K562 (cell line): ENCODE results near the gene STS. TPM values are rescaled to one million over a fixed set of nuclear protein-coding genes. Genes with fewer than 3 reads are reported as not detected.

ENCODE experiments used
- ATAC-seq: fragments of 200-7000 bp; cut with Tn5 transposase; 3 replicates; pipeline ENCODE4 v1.9.1; 2020; ENCODE audit warnings: moderate library complexity
- BruUV-seq: library from RNA; stranded (reverse); fragments of 400-500 nt; replicated peaks from 2 replicates; lab custom pipeline; 2021; lab: Mats Ljungman, UMichigan
- CTCF ChIA-PET: fragments of 300-600 bp; formaldehyde crosslinking; extraction: SDS; loops from one replicate; lab custom pipeline; 2021; ENCODE audit warnings: low intra/inter-chr PET ratio; lab: Yijun Ruan, JAX
- POLR2A ChIA-PET: fragments of 300-600, 350-650 bp; sonication (Branson Sonifier 250); formaldehyde crosslinking; extraction: SDS; loops from one replicate; lab custom pipeline; 2021; ENCODE audit warnings: antibody characterized with exemption, inconsistent platforms; lab: Yijun Ruan, JAX
- DNase-seq, 4 experiments: peaks; one replicate each; pipeline versions ENCODE4 v3.0.0 to v3.0.0-alpha.2; 2011 to 2018; ENCODE audit warnings: low spot score in 3 of 4, mixed read lengths in 3 of 4; ENCODE audit errors: extremely low read depth in 1 of 4
- FAIRE-seq: peaks from 2 replicates; lab custom pipeline; 2011; peaks lifted over from hg19 to GRCh38; lab: Jason Lieb, UNC
- H2AFZ ChIP-seq: 2 replicates; pipeline ENCODE4 v1.6.0; 2011; ENCODE audit warnings: low read depth, low read length, control low read depth, inconsistent platforms
- H3K27ac ChIP-seq: fragments of 200-600 bp; 3 replicates; pipeline ENCODE4 v1.8.0; 2011; ENCODE audit warnings: low read depth, mild to moderate bottlenecking, control low read depth, inconsistent platforms, low read length, moderate library complexity, mixed read lengths; ENCODE audit errors: extremely low read depth
- H3K27me3 ChIP-seq, 2 experiments: fragments of 300-600 bp in 1 of 2; 2 replicates in 1 of 2; 3 replicates in 1 of 2; pipeline versions ENCODE4 v1.6.0 to v1.8.0; 2011; ENCODE audit warnings: inconsistent platforms in 2 of 2, low read length in 2 of 2, mild to moderate bottlenecking in 1 of 2, mixed read lengths in 1 of 2, moderate library complexity in 1 of 2; ENCODE audit not compliant: control insufficient read depth in 2 of 2, insufficient read depth in 2 of 2
- H3K36me3 ChIP-seq: fragments of 300-600 bp; 3 replicates; pipeline ENCODE4 v1.8.0; 2011; ENCODE audit warnings: mild to moderate bottlenecking, low read length, inconsistent platforms; ENCODE audit not compliant: control insufficient read depth, insufficient read depth
- H3K4me1 ChIP-seq, 2 experiments: fragments of 200-600 bp in 1 of 2; replicated peaks in 1 of 2; 2 replicates in 1 of 2; 3 replicates in 1 of 2; pipeline versions ENCODE4 v1.5.1 to v1.8.0; 2011; ENCODE audit warnings: inconsistent platforms in 2 of 2, low read length in 2 of 2, mild to moderate bottlenecking in 1 of 2, mixed read lengths in 1 of 2, moderate library complexity in 1 of 2; ENCODE audit not compliant: control insufficient read depth in 2 of 2, insufficient read depth in 2 of 2
- H3K4me2 ChIP-seq: 2 replicates; pipeline ENCODE4 v1.6.1; 2011; ENCODE audit warnings: low read length, control low read depth, inconsistent platforms, mixed read lengths; ENCODE audit not compliant: insufficient read depth
- H3K4me3 ChIP-seq: fragments of 200-600 bp; sonication (generic), shearing (Covaris generic); 2 replicates; pipeline ENCODE4 v1.5.1; 2016; ENCODE audit warnings: control low read depth, inconsistent platforms
- H3K79me2 ChIP-seq: fragments of 200-600 bp; 3 replicates; pipeline ENCODE4 v1.8.0; 2011; ENCODE audit warnings: low read length, inconsistent platforms; ENCODE audit not compliant: control insufficient read depth, insufficient read depth
- H3K9ac ChIP-seq, 2 experiments: 2 replicates each; pipeline versions ENCODE4 v1.6.0 to v1.6.1; 2011; ENCODE audit warnings: low read depth in 2 of 2, low read length in 2 of 2, control low read depth in 1 of 2, inconsistent platforms in 1 of 2, mild to moderate bottlenecking in 1 of 2, mixed read lengths in 1 of 2; ENCODE audit not compliant: insufficient read depth in 1 of 2
- H3K9me1 ChIP-seq: one replicate; pipeline ENCODE4 v1.6.0; 2011; ENCODE audit warnings: inconsistent platforms, mild to moderate bottlenecking, low read length, moderate library complexity; ENCODE audit not compliant: control insufficient read depth, insufficient read depth
- H3K9me3 ChIP-seq: replicated peaks from 2 replicates; pipeline ENCODE4 v1.5.1; 2011; ENCODE audit warnings: low read depth, low read length, inconsistent platforms; ENCODE audit not compliant: control insufficient read depth, insufficient read depth
- H4K20me1 ChIP-seq: replicated peaks from 2 replicates; pipeline ENCODE4 v1.6.1; 2011; ENCODE audit warnings: low read length, inconsistent platforms, mixed read lengths; ENCODE audit not compliant: control insufficient read depth, insufficient read depth
- DMBX1 ChIP-seq: fragments of 250-450 bp; sonication (Bioruptor Pico); IDR thresholded peaks from 2 replicates; pipeline ENCODE4 v1.8.0; 2022; ENCODE audit warnings: inconsistent platforms, mild to moderate bottlenecking, moderate library complexity, borderline replicate concordance
- EP300 ChIP-seq: IDR thresholded peaks from 2 replicates; pipeline ENCODE4 v1.6.1; 2012; ENCODE audit warnings: low read length, improper control_type of control experiment
- HSF4 ChIP-seq: fragments of 250-450 bp; sonication (Bioruptor Pico); IDR thresholded peaks from 2 replicates; pipeline ENCODE4 v2.1.2; 2022; ENCODE audit warnings: mild to moderate bottlenecking, moderate library complexity, borderline replicate concordance
- NCOA6 ChIP-seq: fragments of 450-650 bp; IDR thresholded peaks from 2 replicates; pipeline ENCODE4 v1.6.1; 2017; ENCODE audit warnings: mild to moderate bottlenecking
- PRDM10 ChIP-seq: fragments of 450-650 bp; IDR thresholded peaks from 2 replicates; pipeline ENCODE4 v1.6.1; 2018; ENCODE audit not compliant: partially characterized antibody
- PYGO2 ChIP-seq: fragments of 450-650 bp; IDR thresholded peaks from 2 replicates; pipeline ENCODE4 v1.6.1; 2016; ENCODE audit warnings: mild to moderate bottlenecking, missing genetic modification characterization, moderate library complexity, missing compliant biosample characterization
- ZC3H8 ChIP-seq: fragments of 450-650 bp; IDR thresholded peaks from 2 replicates; pipeline ENCODE4 v1.6.1; 2017
- WGBS: fragments of 100-300 bp; shearing (Covaris generic); methylation state at CpG from one replicate; pipeline ENCODE4 v1.1.6; 2016; ENCODE audit warnings: low coverage, mixed read lengths; ENCODE audit not compliant: insufficient coverage; ENCODE audit errors: missing lambda C conversion rate; 5-methylcytosine and 5-hydroxymethylcytosine counted together
- in situ Hi-C: fragments of 300-500 bp; cut with MboI; formaldehyde crosslinking; loops from 4 replicates; pipeline ENCODE4 v1.15.0; 2018; ENCODE audit warnings: inconsistent platforms, mixed read lengths
- intact Hi-C: fragments of 100-400 bp; cut with micrococcal nuclease; formaldehyde crosslinking; loops from 2 replicates; pipeline ENCODE4 v1.14.2; 2022
- polyA plus RNA-seq, 8 experiments: library from polyadenylated mRNA; depleted of rRNA in 4 of 8; stranded (reverse) in 5 of 8; unstranded in 3 of 8; fragments of >200 nt; fragmentation: Nextera tagmentation in 2 of 8; fragmentation: Illumina TruSeq in 1 of 8; extraction: Ambion mirVana in 2 of 8; extraction: Trizol in 1 of 8; gene quantifications; 2 replicates each; pipeline versions ENCODE4 v1.2.1 to v1.2.3, GENCODE V29; 2011 to 2014; ENCODE audit warnings: inconsistent platforms in 1 of 8, missing spikeins in 1 of 8
- total RNA-seq, 7 experiments: library from RNA; depleted of rRNA in 6 of 7; stranded (reverse); fragments of >200 nt in 6 of 7; fragmentation: Illumina TruSeq in 2 of 7; extraction: Trizol in 2 of 7; gene quantifications; 2 replicates each; pipeline versions ENCODE4 v1.2.1 to v1.2.3, GENCODE V29; 2011 to 2021; ENCODE audit warnings: low replicate concordance in 1 of 7

Gene STS
- total and polyA plus RNA-seq, 9 of the 15 experiments (the other 6 are each of a cell fraction or from before 2014, with no cell fraction given): 0.14 to 1.3 (median 0.63) TPM

GRCh38 chrX:7106649-7107048, 40.9 kb upstream of the STS start:
- no peak overlapping the region for H3K27ac ChIP-seq
- H3K4me1 ChIP-seq: no peaks in the 10 kb centered on the region; a peak in 3 of 5 replicates
- FAIRE-seq (no peak), ATAC-seq (no peak), DNase-seq (no peak)
- no peak for TF ChIP-seq PRDM10
- TF ChIP-seq NCOA6: no peak
- TF ChIP-seq PYGO2: no peak
- no peak for TF ChIP-seq DMBX1 (CRISPR knock-in tag)
- no peak for TF ChIP-seq ZC3H8
- TF ChIP-seq EP300: no peak
- TF ChIP-seq HSF4 (CRISPR knock-in tag): no peak
- intact Hi-C loops (no loop called here), in situ Hi-C loops (no loop called here)
- no peaks in the 10 kb centered on the region for H4K20me1 ChIP-seq
- peaks cover 24% of the 10 kb centered on the region; the same call in 2 of the 3 replicates for H3K36me3 ChIP-seq
- BruUV-seq: no TSS peak
- 94% methylated on average over 2 of the region's 2 CpGs for WGBS
- no peak overlapping the region for H3K4me3 ChIP-seq
- H3K9me3 ChIP-seq: no peaks in the 10 kb centered on the region
- peaks cover 4% of the 10 kb centered on the region; the same call in 1 of the 3 replicates for H3K79me2 ChIP-seq
- no peak overlapping the region for H2AFZ ChIP-seq
- ChIA-PET POLR2A (no interaction called here), CTCF (no interaction called here)
- no peaks in the 10 kb centered on the region for H3K27me3 ChIP-seq
- no peaks in the 10 kb centered on the region for H3K9me1 ChIP-seq
- no peak overlapping the region for H3K9ac ChIP-seq
- H3K4me2 ChIP-seq: no peak overlapping the region
